M059J (cell line): ENCODE data around the gene SZT2. TPM values are rescaled to one million over a fixed set of nuclear protein-coding genes. Genes with fewer than 3 reads are reported as not detected.
"Not testable (repeated sequence)": the region's sequence is repeated elsewhere in the genome, so short reads cannot be mapped to it uniquely, and the experiment has no call there.

Source experiments
- DNase-seq: peaks from one replicate; pipeline ENCODE4 v3.0.0-alpha.2; 2012; ENCODE audit warnings: low read depth
- total RNA-seq: library from RNA; depleted of rRNA; stranded (reverse); fragments of >200 nt; shearing (Covaris generic); gene quantifications from 2 replicates; pipeline ENCODE4 v1.2.3, GENCODE V29; 2014

Gene SZT2
- total RNA-seq, 1 experiment from 2014 or later, result 15.2 TPM

GRCh38 chr1:43454270-43455011, 64.7 kb downstream of the SZT2 start:
- DNase-seq, result peak; percentile 77

- DNase-seq, result no peak
Measured at GRCh38 chr1:43455213-43455889, 65.7 kb downstream of the SZT2 start.

- not testable (repeated sequence) for DNase-seq
Measured at GRCh38 chr1:43458379-43458778, 68.7 kb downstream of the SZT2 start.

GRCh38 chr1:43460988-43461693, 71.4 kb downstream of the SZT2 start:
- DNase-seq, result peak; percentile 55

- no peak for DNase-seq
Measured at GRCh38 chr1:43463479-43463878, 73.8 kb downstream of the SZT2 start.

GRCh38 chr1:43464681-43465504, 75.2 kb downstream of the SZT2 start:
- peak; percentile 86 for DNase-seq

GRCh38 chr1:43465505-43466067, 75.9 kb downstream of the SZT2 start:
- no peak for DNase-seq

GRCh38 chr1:43466403-43466802, 76.7 kb downstream of the SZT2 start:
- DNase-seq, result peak; percentile 70

- DNase-seq, result no peak
Measured at GRCh38 chr1:43468414-43468813, 78.7 kb downstream of the SZT2 start.

- no peak for DNase-seq
Measured at GRCh38 chr1:43469932-43470331, 80.2 kb downstream of the SZT2 start.

- peak; percentile 34 for DNase-seq
Measured at GRCh38 chr1:43472087-43472462, 82.4 kb downstream of the SZT2 start.

GRCh38 chr1:43472463-43473151, 82.9 kb downstream of the SZT2 start:
- peak; percentile 98 for DNase-seq

GRCh38 chr1:43473463-43473862, 83.8 kb downstream of the SZT2 start:
- DNase-seq, result no peak

GRCh38 chr1:43475611-43476401, 86.1 kb downstream of the SZT2 start:
- DNase-seq, result peak; percentile 83

GRCh38 chr1:43477716-43478115, 88.0 kb downstream of the SZT2 start:
- DNase-seq, result no peak

GRCh38 chr1:43479414-43479813, 89.7 kb downstream of the SZT2 start:
- no peak for DNase-seq

- DNase-seq, result no peak
Measured at GRCh38 chr1:43481491-43481890, 91.8 kb downstream of the SZT2 start.

GRCh38 chr1:43482215-43482614, 92.5 kb downstream of the SZT2 start:
- DNase-seq, result no peak

GRCh38 chr1:43484367-43484766, 94.7 kb downstream of the SZT2 start:
- no peak for DNase-seq

- DNase-seq, result no peak
Measured at GRCh38 chr1:43488165-43488564, 98.5 kb downstream of the SZT2 start.
